IPS DF 19.7 (cell line): ENCODE results near the gene CFAP70.
A peak's percentile ranks its signal among the peaks of the same experiment; 100 is the strongest.
"Not testable (repeated sequence)": the region's sequence is repeated elsewhere in the genome, so short reads cannot be mapped to it uniquely, and the experiment has no call there.

Source experiments
- DNase-seq: peaks from one replicate; pipeline ENCODE4 v3.0.0-alpha.2; 2013; ENCODE audit warnings: low read depth, low spot score

CFAP70 gene

GRCh38 chr10:73358331-73359279, at the start of gene CFAP70:
TSS of gene CFAP70 (minus strand) at chr10:73358864. CDS start at chr10:73354796, 4,068 bp downstream.
- DNase-seq, result peak; percentile 92

DNA sequence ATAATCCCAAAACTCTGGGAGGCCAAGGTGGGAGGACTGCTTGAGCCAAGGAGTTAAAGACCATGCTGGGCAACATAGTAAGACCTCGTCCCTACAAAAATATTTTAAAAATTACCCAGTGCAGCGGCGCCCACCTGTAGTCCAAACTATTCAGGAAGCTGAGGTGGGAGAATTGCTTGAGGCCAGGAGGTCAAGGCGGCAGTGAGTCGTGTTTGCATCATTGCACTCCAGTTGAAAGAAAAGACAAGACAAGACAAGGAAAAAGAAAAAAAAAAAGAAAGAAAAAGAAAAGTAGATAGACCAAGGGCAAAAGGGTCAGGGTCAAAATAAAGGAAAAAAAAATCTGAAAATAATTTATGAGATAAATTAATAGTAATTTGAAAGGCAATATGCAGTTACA, 49.4 kb upstream of the CFAP70 start:
- no peak for DNase-seq

DNA sequence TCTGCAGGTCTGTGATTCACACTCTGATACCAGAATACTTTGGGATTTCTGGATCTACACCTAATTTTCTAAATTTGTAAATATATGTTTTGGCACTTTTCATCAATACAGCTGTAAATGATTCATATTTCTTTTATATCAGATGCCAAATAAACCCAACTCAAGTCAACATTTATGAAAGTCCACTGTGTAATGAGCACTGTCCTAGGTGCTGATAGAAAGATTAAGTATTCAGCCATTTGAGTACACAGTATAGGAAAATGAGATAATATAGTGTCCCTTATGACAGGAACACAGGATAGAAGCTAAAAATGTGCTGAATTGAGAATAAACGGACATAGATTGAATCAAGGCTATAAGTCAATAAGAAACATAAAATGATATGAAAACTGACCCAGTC, 48.8 kb upstream of the CFAP70 start:
- no peak for DNase-seq

- no peak for DNase-seq
Observed at GRCh38 chr10:73406846-73407245, 48.2 kb upstream of the CFAP70 start.

DNA sequence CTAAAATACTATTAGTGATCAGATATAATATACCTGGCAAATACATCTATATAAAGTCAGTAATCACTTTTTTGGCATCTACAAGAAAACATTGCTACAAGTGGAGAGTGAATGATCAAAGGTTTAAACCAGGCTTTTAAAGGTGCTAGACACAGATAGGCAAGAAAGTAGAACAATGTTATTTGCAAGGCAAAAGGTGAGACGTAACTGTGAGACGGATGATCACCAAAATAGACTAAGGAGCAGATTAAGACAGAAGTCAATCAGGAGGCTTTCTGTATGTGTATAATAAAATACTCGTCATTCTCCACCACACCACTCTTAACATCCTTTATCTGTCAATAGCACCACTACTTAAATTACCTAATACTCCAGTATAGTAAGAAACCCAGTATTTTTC, 46.9 kb upstream of the CFAP70 start:
- no peak for DNase-seq

- no peak for DNase-seq
Observed at GRCh38 chr10:73404690-73405089, 46.0 kb upstream of the CFAP70 start.

- no peak for DNase-seq
Observed at GRCh38 chr10:73401636-73402035, 43.0 kb upstream of the CFAP70 start.

- no peak for DNase-seq
Observed at GRCh38 chr10:73399063-73399462, 40.4 kb upstream of the CFAP70 start.

- no peak for DNase-seq
Observed at GRCh38 chr10:73398024-73398423, 39.4 kb upstream of the CFAP70 start.

DNA sequence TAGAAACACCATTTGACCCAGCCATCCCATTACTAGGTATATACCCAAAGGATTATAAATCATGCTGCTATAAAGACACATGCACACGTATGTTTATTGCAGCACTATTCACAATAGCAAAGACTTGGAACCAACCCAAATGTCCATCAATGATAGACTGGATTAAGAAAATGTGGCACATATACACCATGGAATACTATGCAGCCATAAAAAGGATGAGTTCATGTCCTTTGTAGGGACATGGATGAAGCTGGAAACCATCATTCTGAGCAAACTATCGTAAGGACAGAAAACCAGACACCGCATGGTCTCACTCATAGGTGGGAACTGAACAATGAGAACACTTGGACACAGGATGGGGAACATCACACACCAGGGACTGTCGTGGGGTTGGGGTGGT, 35.7 kb upstream of the CFAP70 start:
- DNase-seq, result not testable (repeated sequence)

DNA sequence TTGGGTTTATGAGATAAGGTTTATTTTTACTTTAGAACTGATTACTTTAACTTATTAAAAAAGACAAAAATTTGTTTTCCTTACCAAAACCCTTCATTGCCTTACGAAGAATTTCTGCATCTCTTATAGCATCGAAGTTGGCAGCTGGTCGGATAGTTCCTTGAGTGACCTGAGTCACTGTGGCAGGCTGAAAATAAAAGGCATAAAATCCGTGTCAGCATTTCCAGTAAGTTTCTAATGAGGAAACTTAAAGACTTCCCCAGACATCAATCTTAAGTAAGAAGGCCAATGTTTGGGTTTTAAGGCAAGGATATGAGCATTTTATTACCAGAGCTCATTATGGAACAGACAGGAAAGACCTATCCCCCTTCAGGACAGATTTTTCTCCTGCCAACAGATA, 29.6 kb upstream of the CFAP70 start:
- DNase-seq, result no peak

DNA sequence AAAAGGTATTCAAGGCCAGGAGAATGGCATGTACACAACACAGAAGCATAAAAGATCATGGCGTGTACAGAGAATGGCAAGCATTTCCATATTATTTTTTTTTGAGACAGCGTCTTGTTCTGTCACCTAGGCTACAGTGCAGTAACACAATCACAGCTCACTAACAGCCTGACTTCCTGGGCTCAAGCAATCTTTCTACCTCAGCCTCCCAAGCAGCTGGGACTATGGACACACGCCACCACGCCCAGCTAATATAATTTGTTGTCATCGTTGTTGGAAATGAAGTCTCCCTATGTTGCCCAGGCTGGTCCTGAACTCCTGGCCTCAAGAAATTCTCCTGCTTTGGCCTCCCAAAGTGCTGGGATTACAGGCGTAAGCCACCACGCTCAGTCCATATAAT, 27.9 kb upstream of the CFAP70 start:
- no peak for DNase-seq

- no peak for DNase-seq
Observed at GRCh38 chr10:73379064-73379748, 20.5 kb upstream of the CFAP70 start.

DNA sequence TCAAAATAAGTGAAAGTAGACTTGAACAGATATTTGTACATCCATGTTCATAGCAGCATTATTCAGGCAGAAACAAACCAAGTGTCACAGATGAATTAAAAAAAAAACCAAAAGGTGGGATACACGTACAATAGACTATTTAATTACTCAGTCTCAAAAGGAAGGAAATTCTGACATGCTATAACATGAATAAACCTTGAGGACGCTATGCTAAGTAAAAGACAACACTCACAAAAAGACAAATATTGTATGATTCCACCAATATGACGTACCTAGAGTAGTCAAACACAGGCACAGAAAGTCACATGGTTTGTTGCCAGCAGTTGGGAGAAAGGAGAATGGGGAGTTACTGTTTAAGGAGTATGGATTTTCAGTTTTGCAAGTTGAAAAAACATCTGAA, 18.0 kb upstream of the CFAP70 start:
- no peak for DNase-seq

DNA sequence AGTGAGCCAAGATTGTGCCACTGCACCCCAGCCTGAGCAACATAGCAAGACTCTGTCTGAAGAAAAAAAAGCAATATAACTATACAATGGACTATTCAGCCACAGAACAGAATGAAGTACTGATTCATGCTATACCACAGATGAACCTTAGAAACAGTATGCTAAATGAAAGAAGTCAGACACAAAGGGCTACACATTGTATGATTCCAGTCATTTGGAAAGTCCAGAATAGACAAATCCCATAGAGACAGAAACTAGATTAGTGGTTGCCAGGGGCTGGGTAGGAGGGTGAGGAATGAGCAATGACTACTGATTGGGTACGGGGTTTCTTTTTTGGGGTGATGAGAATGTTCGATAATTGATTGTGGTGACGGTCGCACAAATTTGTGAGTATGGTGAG, 9.6 kb upstream of the CFAP70 start:
- no peak for DNase-seq

GRCh38 chr10:73366381-73367298, 8.0 kb upstream of the CFAP70 start:
- DNase-seq, result no peak

DNA sequence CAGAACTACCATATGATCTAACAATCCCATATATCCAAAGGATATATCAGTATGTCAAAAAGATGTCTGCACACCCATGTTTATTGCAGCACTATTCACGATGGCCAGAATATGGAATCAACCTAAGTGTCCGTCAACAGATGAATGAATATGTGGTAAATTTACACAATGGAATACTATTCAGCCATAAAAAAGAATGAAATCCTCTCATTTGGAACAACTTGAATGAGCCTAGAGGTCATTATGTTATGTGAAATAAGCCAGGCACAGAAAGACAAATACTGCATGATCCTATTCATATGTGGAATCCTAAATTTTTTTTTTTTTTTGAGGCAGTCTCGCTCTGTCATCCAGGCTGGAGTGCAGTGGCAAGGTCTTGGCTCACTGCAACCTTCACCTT, 6.3 kb upstream of the CFAP70 start:
- DNase-seq, result no peak

DNA sequence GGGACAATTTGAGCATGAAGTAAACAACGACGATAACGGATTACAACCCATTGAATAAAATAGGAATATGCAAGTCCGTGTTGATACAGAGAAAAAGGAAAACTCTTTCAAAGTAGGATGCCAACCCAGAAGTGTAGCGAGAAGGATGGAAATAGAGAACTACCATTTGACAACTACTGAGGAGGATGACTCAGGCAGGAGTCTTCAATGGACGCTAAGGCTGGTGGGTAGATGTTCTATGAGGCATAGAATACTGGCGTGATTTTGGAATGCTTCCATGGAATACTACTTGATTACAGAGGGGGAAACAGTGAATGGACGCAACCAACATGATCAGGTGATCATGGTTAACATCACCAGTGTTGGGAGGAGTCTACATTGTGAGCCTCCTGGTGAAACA, 828 bp upstream of the CFAP70 start:
- no peak for DNase-seq

DNA sequence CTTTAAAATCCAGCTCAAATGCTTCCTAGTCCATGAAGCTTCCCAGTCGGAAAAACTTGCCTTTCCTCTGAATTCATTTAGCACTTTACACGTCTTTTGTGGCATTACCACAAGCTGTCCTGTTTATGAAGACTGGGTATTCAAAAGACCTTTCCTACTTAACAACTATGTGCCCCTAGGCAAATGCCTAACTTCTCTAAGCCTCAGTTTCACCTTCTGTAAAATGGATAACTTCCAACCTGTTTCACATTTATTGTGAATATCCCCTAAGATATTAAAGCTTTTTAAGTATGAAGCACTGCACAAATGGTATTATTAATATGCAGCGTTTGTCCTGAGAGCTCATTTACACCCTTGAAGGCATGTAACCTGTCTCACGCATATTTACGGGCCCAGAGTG, 843 bp downstream of the CFAP70 start:
- no peak for DNase-seq

DNA sequence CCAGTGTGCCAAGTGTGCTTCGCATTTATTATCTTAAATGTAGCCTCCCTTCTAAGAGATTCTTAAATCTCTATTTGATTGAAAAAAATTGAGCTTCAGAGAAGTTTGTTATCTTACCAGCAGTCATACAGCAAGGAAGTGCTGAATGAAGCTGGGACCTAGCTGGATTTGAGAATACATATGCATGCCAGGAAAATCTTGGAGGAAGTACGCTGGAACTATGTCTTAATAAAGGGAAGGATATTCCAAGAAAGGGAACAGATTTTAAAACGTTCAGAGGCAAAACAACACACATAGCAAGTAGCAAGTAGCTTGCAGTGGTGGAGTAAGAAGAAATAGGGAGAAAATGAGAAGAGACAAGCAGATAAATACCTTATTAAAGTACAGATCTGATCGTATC, 1.5 kb downstream of the CFAP70 start:
- DNase-seq, result no peak

DNA sequence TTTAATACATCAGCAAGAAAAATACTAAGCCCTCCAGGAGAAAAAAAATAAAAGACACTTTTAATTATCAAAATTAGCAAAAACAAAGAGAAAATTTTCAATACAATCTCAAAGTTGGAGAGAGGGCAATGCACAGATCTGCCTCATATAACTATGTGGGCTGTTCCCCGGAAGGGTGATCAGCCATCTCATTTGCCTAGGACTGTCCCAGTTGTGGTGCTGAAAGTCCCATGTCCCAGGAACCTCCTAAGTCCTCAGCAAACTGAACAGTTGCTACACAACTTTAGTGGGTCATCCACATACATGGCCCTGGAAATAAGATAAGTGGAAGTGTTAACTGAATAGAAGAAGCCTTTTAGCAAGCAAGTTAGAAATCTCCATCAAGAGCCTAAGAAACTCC, 14.4 kb downstream of the CFAP70 start:
- DNase-seq, result no peak

- DNase-seq, result no peak
Observed at GRCh38 chr10:73340121-73340520, 18.5 kb downstream of the CFAP70 start.
